HK-2 (cell line): ENCODE results near the gene RASGRF2.
"Not testable (repeated sequence)": the region's sequence is repeated elsewhere in the genome, so short reads cannot be mapped to it uniquely, and the experiment has no call there.

Experiments used
- DNase-seq: peaks from one replicate; pipeline ENCODE4 v3.0.0-alpha.2; 2018; ENCODE audit not compliant: unreplicated experiment

Gene RASGRF2

DNA sequence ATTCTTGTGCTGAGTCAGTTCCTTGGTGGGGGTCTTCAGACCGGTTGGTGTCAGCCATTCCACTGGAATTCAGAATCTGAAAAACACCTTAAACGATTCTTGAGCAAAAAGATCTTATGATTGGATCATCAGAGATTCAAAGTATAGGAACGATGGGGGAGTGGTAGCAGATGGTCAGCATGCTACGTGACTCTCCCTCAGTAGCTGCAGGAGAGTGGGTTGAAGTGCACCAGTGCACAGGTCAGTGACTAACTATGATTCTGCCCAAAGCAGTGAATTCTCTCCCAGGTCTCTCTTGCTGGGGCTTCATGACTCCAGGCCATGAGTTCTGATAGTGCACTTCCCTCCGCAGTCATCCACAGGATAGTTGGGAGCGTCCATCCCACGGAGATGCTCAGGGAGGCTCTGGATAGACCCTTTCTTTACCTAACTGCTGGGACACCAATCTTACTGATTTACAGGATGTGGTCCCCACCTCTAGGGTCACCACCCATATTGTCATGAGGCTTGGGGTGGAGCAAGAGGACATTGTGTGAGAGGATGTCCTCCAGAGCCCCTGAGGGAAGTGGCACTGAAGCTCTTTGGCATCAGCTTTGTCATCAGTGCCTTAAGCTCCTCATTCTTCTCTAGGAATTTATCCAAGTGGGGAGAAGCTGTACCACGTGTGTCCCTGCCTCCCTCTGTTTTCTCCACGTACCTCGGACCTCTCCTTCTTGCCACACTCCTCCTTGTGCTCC, 62.0 kb downstream of the RASGRF2 start:
- DNase-seq, result no peak

DNA sequence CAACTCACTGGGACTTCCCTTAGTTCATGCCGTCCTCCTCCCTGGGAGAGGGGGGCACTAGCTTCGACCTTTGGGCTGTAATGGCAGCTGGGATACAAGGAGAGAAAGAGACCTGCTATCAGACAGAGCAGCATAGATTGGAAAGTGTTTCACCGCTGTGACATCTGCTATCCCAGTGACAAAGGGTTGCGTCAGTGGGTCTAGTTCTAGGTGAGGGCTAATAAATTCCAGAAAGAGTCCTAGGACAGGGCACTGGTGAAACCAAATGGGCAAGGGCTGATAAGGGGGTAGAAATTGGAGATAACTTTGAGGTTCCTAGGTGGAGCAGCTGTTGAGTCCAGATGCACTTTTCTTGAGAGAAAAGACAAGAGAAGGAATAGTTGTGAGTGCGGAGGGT, 62.5 kb downstream of the RASGRF2 start:
- no peak for DNase-seq

- no peak for DNase-seq
Observed at GRCh38 chr5:81023261-81023970, 63.3 kb downstream of the RASGRF2 start.

DNA sequence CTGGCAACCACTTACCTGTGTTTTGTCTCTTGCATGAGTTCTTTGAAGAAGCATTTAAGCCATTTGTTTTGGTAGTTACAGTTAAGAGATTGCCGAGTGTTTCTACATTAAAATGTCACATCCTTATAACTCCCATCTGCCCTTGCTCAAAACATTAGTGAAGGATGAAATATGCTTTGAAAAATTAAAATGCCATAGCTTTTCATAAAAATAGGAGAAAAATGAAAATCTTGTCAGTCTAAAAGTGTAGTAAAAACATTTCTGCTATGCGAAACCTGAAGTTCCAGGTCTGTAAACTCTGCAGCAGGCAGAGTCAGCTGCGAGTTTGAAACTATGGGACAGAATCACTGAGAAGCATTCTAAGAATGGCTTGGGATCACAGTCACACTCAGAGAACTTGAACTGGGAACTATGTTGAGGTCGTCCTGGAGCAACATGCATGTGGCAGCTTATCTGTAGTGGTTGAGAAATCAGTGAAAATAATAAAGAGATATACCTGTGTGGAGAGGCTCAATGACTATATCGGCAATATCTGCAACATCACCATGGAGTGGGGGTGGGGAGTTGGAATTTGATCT, 67.4 kb downstream of the RASGRF2 start:
- DNase-seq, result no peak

DNA sequence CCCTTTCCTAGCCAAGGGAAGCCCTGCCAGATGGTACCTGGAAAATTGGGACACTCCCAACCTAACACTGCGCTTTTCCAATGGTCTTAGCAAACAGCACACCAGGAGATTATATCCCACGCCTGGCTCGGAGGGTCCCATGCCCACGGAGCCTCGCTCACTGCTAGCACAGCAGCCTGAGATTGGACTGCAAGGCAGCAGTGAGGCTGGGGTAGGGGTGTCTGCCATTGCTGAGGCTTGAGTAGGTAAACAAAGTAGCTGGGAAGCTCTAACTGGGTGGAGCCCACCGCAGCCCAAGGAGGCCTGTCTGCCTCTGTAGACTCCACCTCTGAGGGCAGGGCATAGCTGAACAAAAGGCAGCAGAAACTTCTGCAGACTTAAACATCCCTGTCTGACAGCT, 68.7 kb downstream of the RASGRF2 start:
- DNase-seq, result not testable (repeated sequence)

- not testable (repeated sequence) for DNase-seq
Observed at GRCh38 chr5:81029736-81030135, 69.6 kb downstream of the RASGRF2 start.

- DNase-seq, result not testable (repeated sequence)
Observed at GRCh38 chr5:81030236-81031034, 70.3 kb downstream of the RASGRF2 start.

- DNase-seq, result no peak
Observed at GRCh38 chr5:81035522-81035921, 75.4 kb downstream of the RASGRF2 start.

- no peak for DNase-seq
Observed at GRCh38 chr5:81038495-81038894, 78.3 kb downstream of the RASGRF2 start.

- no peak for DNase-seq
Observed at GRCh38 chr5:81044868-81045267, 84.7 kb downstream of the RASGRF2 start.

- no peak for DNase-seq
Observed at GRCh38 chr5:81045389-81045807, 85.2 kb downstream of the RASGRF2 start.

GRCh38 chr5:81046041-81046440, 85.9 kb downstream of the RASGRF2 start:
- DNase-seq, result no peak

- DNase-seq, result no peak
Observed at GRCh38 chr5:81052325-81052724, 92.2 kb downstream of the RASGRF2 start.

DNA sequence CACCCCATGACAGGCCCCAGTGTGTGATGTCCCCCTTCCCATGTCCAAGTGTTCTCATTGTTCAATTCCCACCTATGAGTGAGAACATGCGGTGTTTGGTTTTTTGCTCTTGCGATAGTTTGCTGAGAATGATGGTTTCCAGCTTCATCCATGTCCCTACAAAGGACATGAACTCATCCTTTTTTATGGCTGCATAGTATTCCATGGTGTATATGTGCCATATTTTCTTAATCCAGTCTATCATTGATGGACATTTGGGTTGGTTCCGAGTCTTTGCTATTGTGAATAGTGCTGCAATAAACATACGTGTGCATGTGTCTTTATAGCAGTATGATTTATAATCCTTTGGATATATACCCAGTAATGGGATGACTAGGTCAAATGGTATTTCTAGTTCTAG, 93.1 kb downstream of the RASGRF2 start:
- DNase-seq, result not testable (repeated sequence)

- DNase-seq, result no peak
Observed at GRCh38 chr5:81058121-81058520, 98.0 kb downstream of the RASGRF2 start.

DNA sequence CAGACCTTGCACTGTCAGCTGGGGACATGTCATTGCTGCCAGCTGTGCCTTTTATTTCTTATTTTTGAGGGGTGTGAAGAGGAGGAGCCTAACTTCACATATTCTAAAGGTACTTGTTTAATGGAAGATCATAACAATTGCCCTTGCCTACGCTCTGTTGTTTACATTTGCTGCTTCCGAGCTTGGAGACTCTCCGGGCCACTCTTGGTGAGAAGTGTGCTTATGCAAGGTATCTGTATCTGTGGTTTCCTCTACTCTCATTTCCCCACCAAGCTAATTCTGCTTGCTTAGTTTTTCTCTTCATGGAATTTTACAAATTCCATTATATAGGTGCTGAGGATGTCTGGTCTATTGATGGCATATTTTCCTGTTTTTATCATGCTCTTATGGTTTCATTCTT, 105.3 kb downstream of the RASGRF2 start:
- DNase-seq, result no peak

DNA sequence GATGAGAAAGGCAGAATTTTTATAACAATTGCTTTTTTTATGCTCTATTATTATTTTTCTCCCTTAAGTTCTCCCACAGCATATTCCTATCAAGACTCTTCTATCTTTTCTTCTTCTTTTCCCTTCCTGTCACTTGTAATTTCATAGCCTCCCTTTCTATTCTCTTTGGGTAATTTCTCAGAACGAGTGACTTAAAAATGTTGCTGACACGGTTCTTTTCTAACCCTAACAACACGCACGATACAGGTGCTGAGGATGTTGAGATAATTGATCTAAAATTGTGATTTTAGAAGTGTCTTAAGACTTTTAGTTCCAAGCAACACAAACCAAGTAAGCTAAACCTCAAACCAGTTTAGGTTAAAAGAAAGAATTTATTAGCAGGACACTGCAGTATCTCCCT, 105.9 kb downstream of the RASGRF2 start:
- DNase-seq, result no peak

DNA sequence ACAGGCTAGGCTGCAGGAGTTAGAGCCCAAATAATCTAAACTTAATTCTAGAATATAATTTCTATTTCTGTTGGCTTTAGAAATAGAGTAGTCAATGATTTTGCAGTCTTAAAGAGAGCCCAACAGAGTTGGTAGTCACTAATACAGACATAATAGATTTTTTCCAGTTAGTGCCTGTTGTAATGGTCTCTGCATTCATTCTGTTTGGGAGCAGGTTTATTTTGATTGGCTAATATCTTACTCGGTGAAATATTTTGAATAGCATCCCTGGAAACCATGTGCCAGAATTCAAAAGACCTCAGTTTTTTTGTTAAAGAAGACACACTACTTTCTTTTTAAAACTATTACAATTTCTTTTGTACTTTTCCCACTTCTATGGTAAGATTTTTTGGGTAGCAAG, 107.2 kb downstream of the RASGRF2 start:
- DNase-seq, result no peak

DNA sequence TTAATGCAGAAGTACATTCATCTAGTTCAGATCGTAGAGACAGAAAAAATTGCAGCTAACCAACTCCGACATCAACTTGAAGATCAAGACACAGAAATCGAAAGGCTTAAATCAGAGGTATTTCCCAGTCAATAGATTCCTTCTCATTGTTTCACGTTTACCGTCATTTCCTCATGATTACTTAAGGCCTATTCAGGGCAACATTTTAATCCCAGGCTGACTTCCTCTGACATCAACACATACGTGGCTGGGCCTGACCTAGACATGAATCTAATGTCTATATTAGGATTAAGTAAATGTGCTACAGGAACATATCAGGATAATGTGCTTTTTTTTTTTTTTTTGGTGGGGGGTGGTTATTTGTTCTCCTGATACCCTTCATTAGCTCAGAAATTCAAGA, 107.9 kb downstream of the RASGRF2 start:
- no peak for DNase-seq

DNA sequence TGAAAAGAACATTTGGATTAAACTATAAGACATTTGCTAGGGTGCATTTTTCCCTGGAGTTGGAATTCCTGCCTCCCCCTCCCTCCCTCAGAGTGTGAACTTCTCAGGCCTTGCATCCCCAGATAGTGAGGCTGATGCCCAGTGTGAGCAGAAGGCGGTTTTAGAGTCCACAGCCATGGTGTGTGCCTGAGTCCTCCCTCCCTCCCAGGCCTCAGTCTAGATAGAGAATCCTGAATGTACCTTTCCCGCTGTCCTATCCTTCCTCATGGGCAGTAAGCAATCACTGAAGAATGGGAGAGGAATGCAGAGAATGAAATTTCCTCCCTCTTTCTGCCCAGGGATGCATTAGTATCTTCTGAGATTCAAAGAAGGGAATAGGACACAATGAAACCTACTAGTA, 108.5 kb downstream of the RASGRF2 start:
- DNase-seq, result no peak

GRCh38 chr5:81069990-81070389, 109.8 kb downstream of the RASGRF2 start:
- DNase-seq, result no peak

GRCh38 chr5:81070571-81071255, 110.5 kb downstream of the RASGRF2 start:
- DNase-seq, result no peak
